ENCODE measurements around the gene PRPF31. TPM values are rescaled to one million over a fixed set of nuclear protein-coding genes. Genes with fewer than 3 reads are reported as not detected.

PRPF31 gene
- total RNA-seq, 1 experiment from 2014 or later, result 109 TPM

- TF ChIP-seq EZH2 (IDR thresholded peaks at IDR 0.05; ENCODE audit: borderline replicate concordance, low read depth, low read length, poor library complexity, severe bottlenecking) (no peak), CTCF (conservative IDR thresholded peaks at IDR 0.05; ENCODE audit: low read depth, low read length) (no peak)
- peak; percentile 99 for DNase-seq (ENCODE audit: low spot score)
- Histone ChIP-seq H3K4me3 (ENCODE audit: low read depth, low read length, poor library complexity, severe bottlenecking) (peak within 1 kb of the TSS; percentile 75), H3K9me3 (ENCODE audit: low read depth, low read length, poor library complexity, severe bottlenecking) (no peaks in the 10 kb centered on the region), H3K36me3 (ENCODE audit: insufficient read depth, low read length, poor library complexity, severe bottlenecking) (peaks cover 20% of the 10 kb centered on the region), H3K27me3 (replicated peaks; ENCODE audit: insufficient read depth, low read depth, low read length, poor library complexity) (no peaks in the 10 kb centered on the region), H3K27ac (ENCODE audit: low read depth, low read length, poor library complexity, severe bottlenecking) (peak within 1 kb of the TSS; percentile 77), H3K4me1 (ENCODE audit: insufficient read depth, low read length, poor library complexity, severe bottlenecking) (no peaks in the 10 kb centered on the region)
- BruUV-seq (replicated peaks), result no TSS peak
- intact Hi-C loops (cut with micrococcal nuclease; ENCODE audit: unreplicated experiment), result no loop called here
- CTCF ChIA-PET, result no interaction called here
- POLR2A ChIA-PET (ENCODE audit: low non-redundant PET), result no interaction called here
These were observed 13.0 kb upstream of the PRPF31 start, which contains the start of gene NDUFA3 for GRCh38 chr19:54102421-54103169. TSS of gene NDUFA3 (plus strand) at chr19:54102855. CDS start at chr19:54102879, 24 bp downstream.

- Histone ChIP-seq H3K4me3 (ENCODE audit: low read depth, low read length, poor library complexity, severe bottlenecking) (no peak overlapping the region), H3K36me3 (ENCODE audit: insufficient read depth, low read length, poor library complexity, severe bottlenecking) (peaks cover 46% of the 10 kb centered on the region), H3K4me1 (ENCODE audit: insufficient read depth, low read length, poor library complexity, severe bottlenecking) (no peaks in the 10 kb centered on the region), H3K27ac (ENCODE audit: low read depth, low read length, poor library complexity, severe bottlenecking) (no peak overlapping the region), H3K9me3 (ENCODE audit: low read depth, low read length, poor library complexity, severe bottlenecking) (no peaks in the 10 kb centered on the region), H3K27me3 (replicated peaks; ENCODE audit: insufficient read depth, low read depth, low read length, poor library complexity) (no peaks in the 10 kb centered on the region)
- intact Hi-C loops (cut with micrococcal nuclease; ENCODE audit: unreplicated experiment), result no loop called here
- no TSS peak for BruUV-seq (replicated peaks)
- CTCF ChIA-PET, result no interaction called here
- TF ChIP-seq CTCF (conservative IDR thresholded peaks at IDR 0.05; ENCODE audit: low read depth, low read length) (no peak), EZH2 (IDR thresholded peaks at IDR 0.05; ENCODE audit: borderline replicate concordance, low read depth, low read length, poor library complexity, severe bottlenecking) (no peak)
- no peak for DNase-seq (ENCODE audit: low spot score)
- POLR2A ChIA-PET (ENCODE audit: low non-redundant PET), result no interaction called here
These were observed 10.4 kb upstream of the PRPF31 start for GRCh38 chr19:54104998-54105715.

- no peaks in the 10 kb centered on the region for H3K27me3 ChIP-seq (replicated peaks; ENCODE audit: insufficient read depth, low read depth, low read length, poor library complexity)
- H3K36me3 ChIP-seq (ENCODE audit: insufficient read depth, low read length, poor library complexity, severe bottlenecking), result peaks cover 52% of the 10 kb centered on the region
- no peaks in the 10 kb centered on the region for H3K4me1 ChIP-seq (ENCODE audit: insufficient read depth, low read length, poor library complexity, severe bottlenecking)
- DNase-seq (ENCODE audit: low spot score), result no peak
- intact Hi-C loops (cut with micrococcal nuclease; ENCODE audit: unreplicated experiment), result no loop called here
- H3K9me3 ChIP-seq (ENCODE audit: low read depth, low read length, poor library complexity, severe bottlenecking), result no peaks in the 10 kb centered on the region
- ChIA-PET CTCF (no interaction called here), POLR2A (ENCODE audit: low non-redundant PET) (no interaction called here)
- BruUV-seq (replicated peaks), result no TSS peak
- no peak overlapping the region for H3K4me3 ChIP-seq (ENCODE audit: low read depth, low read length, poor library complexity, severe bottlenecking)
- TF ChIP-seq EZH2 (IDR thresholded peaks at IDR 0.05; ENCODE audit: borderline replicate concordance, low read depth, low read length, poor library complexity, severe bottlenecking), result no peak
- no peak for TF ChIP-seq CTCF (conservative IDR thresholded peaks at IDR 0.05; ENCODE audit: low read depth, low read length)
- no peak overlapping the region for H3K27ac ChIP-seq (ENCODE audit: low read depth, low read length, poor library complexity, severe bottlenecking)
These were observed 9.8 kb upstream of the PRPF31 start for GRCh38 chr19:54105796-54106195.

All from A673 (cell line).